C4-2B (cell line): ENCODE measurements around the gene MT1F.

Experiments
- H3K27ac ChIP-seq: fragments of 450-650 bp; 2 replicates; pipeline ENCODE4 v1.5.1; 2017
- ZFX ChIP-seq: fragments of 450-650 bp; IDR thresholded peaks from 2 replicates; pipeline ENCODE4 v1.6.1; 2017
- TF ChIP-seq, protein P1 (sequence below): fragments of 450-650 bp; conservative IDR thresholded peaks from 2 replicates; pipeline ENCODE4 v1.5.1; 2017; ENCODE audit warnings: mild to moderate bottlenecking

The MT1F gene

DNA sequence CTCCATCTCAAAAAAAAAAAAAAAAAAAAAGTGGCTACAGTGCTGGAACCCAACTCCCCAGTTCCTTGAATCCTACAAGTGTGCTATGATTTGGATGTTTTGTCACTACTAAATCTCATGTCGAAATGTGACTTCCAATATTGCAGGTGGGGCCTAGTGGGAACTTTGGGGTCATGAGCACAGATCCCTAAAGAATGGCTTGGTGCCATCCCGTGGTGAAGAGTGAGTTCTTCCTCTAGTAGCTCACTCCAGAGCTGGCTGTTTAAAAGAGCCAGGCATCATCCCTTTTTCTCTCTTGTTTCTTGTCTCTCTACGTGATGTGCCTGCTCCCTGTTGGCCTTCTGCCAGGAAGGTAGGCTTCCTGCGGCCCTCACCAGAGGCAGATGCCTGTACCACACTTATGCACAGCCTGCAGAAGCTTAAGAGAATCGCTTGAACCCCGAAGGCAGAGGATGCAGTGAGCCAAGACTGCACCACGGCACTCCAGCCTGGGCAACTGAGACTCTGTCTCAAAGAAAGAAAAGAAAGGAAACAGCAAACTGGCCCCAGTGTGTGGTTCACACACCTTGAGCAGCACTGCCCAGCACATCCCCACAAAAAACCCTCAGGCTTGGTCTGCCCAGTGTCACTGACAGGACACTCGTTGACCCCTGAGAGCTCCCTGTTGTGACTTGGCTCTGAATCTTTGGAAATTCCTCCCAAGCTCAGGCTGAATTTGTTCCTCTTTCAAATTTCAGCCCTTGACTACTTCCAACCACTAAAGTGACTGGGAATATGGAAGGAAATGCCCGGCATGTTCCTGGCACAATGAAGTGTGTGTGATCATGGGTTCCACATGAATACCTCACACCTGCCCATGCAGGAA, 29.0 kb upstream of the MT1F start:
- no peak overlapping the region for H3K27ac ChIP-seq
- no peak for TF ChIP-seq ZFX
- TF ChIP-seq, protein P1, sequence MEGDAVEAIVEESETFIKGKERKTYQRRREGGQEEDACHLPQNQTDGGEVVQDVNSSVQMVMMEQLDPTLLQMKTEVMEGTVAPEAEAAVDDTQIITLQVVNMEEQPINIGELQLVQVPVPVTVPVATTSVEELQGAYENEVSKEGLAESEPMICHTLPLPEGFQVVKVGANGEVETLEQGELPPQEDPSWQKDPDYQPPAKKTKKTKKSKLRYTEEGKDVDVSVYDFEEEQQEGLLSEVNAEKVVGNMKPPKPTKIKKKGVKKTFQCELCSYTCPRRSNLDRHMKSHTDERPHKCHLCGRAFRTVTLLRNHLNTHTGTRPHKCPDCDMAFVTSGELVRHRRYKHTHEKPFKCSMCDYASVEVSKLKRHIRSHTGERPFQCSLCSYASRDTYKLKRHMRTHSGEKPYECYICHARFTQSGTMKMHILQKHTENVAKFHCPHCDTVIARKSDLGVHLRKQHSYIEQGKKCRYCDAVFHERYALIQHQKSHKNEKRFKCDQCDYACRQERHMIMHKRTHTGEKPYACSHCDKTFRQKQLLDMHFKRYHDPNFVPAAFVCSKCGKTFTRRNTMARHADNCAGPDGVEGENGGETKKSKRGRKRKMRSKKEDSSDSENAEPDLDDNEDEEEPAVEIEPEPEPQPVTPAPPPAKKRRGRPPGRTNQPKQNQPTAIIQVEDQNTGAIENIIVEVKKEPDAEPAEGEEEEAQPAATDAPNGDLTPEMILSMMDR, result no peak

DNA sequence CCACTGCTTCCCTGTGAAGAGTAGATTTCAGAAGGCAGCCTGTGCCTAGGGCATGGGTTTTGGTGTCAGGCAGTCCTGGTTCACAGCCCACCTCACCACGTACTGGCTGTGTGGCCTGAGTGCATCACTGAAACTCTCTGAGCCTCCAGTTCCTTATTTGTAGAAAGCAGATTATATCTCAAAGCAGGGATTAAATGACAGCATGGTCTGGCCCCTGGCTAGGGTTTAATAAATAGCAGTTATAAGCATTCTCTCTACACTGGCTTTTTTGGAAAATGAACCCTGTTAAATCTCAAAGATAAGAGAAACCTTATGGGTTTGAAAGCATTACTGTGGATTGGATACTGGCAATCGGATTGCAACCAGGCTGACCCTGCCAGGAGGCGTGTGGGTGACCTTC, 28.2 kb upstream of the MT1F start:
- H3K27ac ChIP-seq, result no peak overlapping the region
- TF ChIP-seq, protein P1, result no peak
- no peak for TF ChIP-seq ZFX

DNA sequence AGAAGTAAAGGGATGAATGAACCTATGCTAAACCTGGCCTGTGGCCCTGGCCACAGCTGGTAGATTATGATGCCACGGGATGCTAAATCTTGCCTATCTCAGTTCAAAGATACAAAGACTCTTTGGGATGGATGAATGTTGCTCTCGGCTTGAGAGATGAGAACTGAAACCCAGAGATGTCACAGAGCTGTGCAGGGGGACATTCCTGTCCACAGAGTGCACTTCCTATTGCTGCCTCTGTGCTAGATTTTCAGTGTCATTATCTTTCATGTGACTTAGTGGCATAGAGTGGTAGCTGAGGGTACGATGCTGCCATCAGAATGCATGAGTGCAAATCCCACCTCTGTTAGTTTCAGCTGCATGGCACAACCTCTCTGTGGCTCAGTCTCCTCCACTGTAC, 27.6 kb upstream of the MT1F start:
- no peak overlapping the region for H3K27ac ChIP-seq
- TF ChIP-seq, protein P1, result no peak
- TF ChIP-seq ZFX, result no peak

DNA sequence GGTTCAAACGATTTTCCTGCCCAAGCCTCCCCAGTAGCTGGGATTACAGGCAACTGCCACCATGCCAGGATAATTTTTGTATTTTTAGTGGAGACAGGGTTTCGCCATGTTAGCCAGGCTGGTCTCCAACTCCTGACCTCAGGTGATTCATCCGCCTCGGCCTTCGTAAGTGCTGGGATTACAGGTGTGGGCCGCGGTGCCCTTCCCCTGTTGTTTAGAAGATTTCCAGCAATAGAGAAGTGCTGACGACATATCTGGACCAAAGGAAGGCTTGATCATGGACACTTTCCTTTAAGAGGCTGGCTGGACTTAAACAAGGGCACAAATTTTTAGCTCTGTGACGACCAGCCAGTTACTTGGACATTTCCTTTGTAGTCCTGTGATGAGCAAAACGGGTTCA, 26.6 kb upstream of the MT1F start:
- TF ChIP-seq, protein P1, result no peak
- TF ChIP-seq ZFX, result no peak
- H3K27ac ChIP-seq, result no peak overlapping the region

DNA sequence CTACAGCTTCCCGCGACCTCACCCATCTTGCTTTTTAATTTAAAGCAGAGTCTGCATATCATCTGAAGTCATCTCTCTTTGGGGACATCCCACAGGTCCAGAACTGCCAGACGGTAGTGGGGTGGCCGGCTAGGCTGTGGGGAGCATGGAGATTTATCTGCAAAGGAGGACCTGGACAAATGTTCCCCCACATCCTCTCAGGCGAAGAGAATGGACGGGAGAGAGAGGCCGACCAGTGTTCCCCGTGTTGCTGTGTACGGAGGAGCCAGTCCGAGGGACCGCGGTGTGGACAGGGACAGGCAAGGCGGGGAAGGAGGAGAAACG, 26.0 kb upstream of the MT1F start:
- no peak overlapping the region for H3K27ac ChIP-seq
- no peak for TF ChIP-seq ZFX
- TF ChIP-seq, protein P1, result no peak

DNA sequence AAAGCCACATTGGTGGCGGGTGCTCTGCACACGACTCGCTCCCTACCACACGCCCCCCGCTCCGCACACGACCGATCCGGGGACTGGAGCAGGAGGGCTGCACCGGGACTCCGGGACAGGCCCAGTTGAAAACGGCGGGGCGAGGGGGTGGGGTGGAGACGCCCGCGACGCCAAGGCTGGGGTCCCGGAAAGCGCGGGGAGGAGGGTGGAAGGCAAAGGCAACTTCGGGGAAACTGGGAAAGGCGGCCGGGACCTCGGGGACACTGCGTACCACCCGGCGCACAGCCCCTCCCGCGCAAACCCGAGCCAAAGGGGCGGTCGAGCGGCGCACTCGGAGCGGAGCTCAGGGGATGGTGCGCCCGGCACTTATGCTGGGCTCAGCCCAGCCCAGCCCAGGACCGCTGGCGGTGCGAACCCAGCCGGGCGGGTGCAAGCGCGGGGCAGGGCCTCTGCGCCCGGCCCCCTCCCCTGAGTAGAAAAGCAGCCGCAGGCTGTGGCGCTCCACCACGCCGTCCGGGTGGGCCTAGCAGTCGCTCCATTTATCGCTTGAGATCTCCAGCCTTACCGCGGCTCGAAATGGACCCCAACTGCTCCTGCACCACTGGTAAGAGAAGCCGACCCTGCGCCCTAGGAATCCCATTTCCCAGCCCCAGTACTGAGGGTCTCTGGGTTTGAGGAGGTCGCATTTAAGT, 25.5 kb upstream of the MT1F start, which contains the start of gene MT1M:
TSS of gene MT1M (plus strand) at position 504 of the 692 bp plus-strand sequence. CDS start at position 577, 73 bp downstream.
- TF ChIP-seq ZFX, result no peak
- TF ChIP-seq, protein P1, result no peak
- no peak within 1 kb of the TSS for H3K27ac ChIP-seq

DNA sequence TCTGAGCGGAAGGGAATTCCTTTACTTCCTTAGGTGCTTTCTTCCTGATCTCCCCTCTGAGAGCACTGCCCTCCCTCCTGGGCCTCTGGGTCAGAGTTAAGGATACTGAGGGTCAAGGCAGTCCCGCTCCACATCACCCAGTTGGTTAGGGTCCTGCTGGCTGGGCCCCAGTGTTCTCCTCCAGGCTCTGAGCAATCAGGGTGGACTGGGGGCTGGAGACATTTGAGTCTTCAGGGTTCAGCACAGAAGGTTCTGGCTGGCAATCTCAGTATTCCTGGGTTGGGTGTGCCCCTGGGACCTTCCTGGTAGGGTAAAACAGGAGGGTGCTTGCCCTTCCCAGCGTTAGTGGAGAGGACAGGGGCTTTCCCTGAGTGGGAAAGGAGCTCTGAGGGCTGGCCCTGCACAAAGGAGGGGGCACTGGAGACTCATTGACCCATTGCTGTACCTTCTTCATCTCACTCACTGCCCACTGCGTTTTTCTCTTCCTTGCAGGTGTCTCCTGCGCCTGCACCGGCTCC, 24.9 kb upstream of the MT1F start:
- no peak for TF ChIP-seq ZFX
- TF ChIP-seq, protein P1, result no peak
- H3K27ac ChIP-seq, result no peak overlapping the region
